ENCODE data around the gene ZNF292. TPM values are rescaled to one million over a fixed set of nuclear protein-coding genes. Genes with fewer than 3 reads are reported as not detected.

Gene ZNF292
- total RNA-seq, 6 experiments from 2014 or later = 18.5 to 22.4 (median 19.0) TPM

- Mint-ChIP-seq H3K4me3 (no peak overlapping the region), H3K4me1 (ENCODE audit: low read depth) (peaks cover 26% of the 10 kb centered on the region), H3K9me3 (no peaks in the 10 kb centered on the region), H3K27me3 (ENCODE audit: insufficient read depth) (no peaks in the 10 kb centered on the region), H3K36me3 (ENCODE audit: low read depth) (no peaks in the 10 kb centered on the region), H3K27ac (no peak overlapping the region)
- no peak for TF ChIP-seq CTCF (IDR thresholded peaks at IDR 0.05)
- no peak for DNase-seq
Measured at GRCh38 chr6:87200469-87201175, 45.3 kb downstream of the ZNF292 start.

GRCh38 chr6:87203448-87204023 lies 48.2 kb downstream of the ZNF292 start:
- TF ChIP-seq CTCF (IDR thresholded peaks at IDR 0.05) = no peak
- no peak for DNase-seq
- H3K27me3 Mint-ChIP-seq (ENCODE audit: insufficient read depth) = no peaks in the 10 kb centered on the region
- H3K9me3 Mint-ChIP-seq = no peaks in the 10 kb centered on the region
- H3K4me3 Mint-ChIP-seq = no peak overlapping the region
- 0 out of 2 replicates have a peak, but pooled peaks cover 10% of the 10 kb centered on the region for H3K36me3 Mint-ChIP-seq (ENCODE audit: low read depth)
- H3K4me1 Mint-ChIP-seq (ENCODE audit: low read depth) = peaks cover 10% of the 10 kb centered on the region; the same call in 1 of the 2 replicates
- H3K27ac Mint-ChIP-seq = no peak overlapping the region

- no peak for DNase-seq
- Mint-ChIP-seq H3K4me1 (ENCODE audit: low read depth) (peaks cover 24% of the 10 kb centered on the region), H3K27me3 (ENCODE audit: insufficient read depth) (peaks cover 2% of the 10 kb centered on the region; the same call in 1 of the 2 replicates), H3K4me3 (no peak overlapping the region), H3K9me3 (no peaks in the 10 kb centered on the region), H3K27ac (no peak overlapping the region), H3K36me3 (ENCODE audit: low read depth) (peaks cover 15% of the 10 kb centered on the region; the same call in 1 of the 2 replicates)
- TF ChIP-seq CTCF (IDR thresholded peaks at IDR 0.05) = no peak
Measured at GRCh38 chr6:87209812-87210211, 54.4 kb downstream of the ZNF292 start.

- no peak overlapping the region for H3K4me3 Mint-ChIP-seq
- DNase-seq = no peak
- peaks cover 24% of the 10 kb centered on the region for H3K4me1 Mint-ChIP-seq (ENCODE audit: low read depth)
- no peak overlapping the region for H3K27ac Mint-ChIP-seq
- H3K36me3 Mint-ChIP-seq (ENCODE audit: low read depth) = peaks cover 12% of the 10 kb centered on the region; the same call in 1 of the 2 replicates
- peaks cover 2% of the 10 kb centered on the region; the same call in 1 of the 2 replicates for H3K27me3 Mint-ChIP-seq (ENCODE audit: insufficient read depth)
- no peak for TF ChIP-seq CTCF (IDR thresholded peaks at IDR 0.05)
- no peaks in the 10 kb centered on the region for H3K9me3 Mint-ChIP-seq
Measured at GRCh38 chr6:87210979-87211378, 55.6 kb downstream of the ZNF292 start.

GRCh38 chr6:87212596-87212995 lies 57.2 kb downstream of the ZNF292 start:
- H3K4me3 Mint-ChIP-seq = no peak overlapping the region
- TF ChIP-seq CTCF (IDR thresholded peaks at IDR 0.05) = no peak
- H3K27ac Mint-ChIP-seq = no peak overlapping the region; the same call in 1 of the 2 replicates
- no peaks in the 10 kb centered on the region for H3K9me3 Mint-ChIP-seq
- DNase-seq = no peak
- peaks cover 2% of the 10 kb centered on the region; the same call in 1 of the 2 replicates for H3K27me3 Mint-ChIP-seq (ENCODE audit: insufficient read depth)
- peaks cover 5% of the 10 kb centered on the region; the same call in 1 of the 2 replicates for H3K36me3 Mint-ChIP-seq (ENCODE audit: low read depth)
- H3K4me1 Mint-ChIP-seq (ENCODE audit: low read depth) = peaks cover 24% of the 10 kb centered on the region
